Measurements from ENCODE around the gene CNOT4.

DNA sequence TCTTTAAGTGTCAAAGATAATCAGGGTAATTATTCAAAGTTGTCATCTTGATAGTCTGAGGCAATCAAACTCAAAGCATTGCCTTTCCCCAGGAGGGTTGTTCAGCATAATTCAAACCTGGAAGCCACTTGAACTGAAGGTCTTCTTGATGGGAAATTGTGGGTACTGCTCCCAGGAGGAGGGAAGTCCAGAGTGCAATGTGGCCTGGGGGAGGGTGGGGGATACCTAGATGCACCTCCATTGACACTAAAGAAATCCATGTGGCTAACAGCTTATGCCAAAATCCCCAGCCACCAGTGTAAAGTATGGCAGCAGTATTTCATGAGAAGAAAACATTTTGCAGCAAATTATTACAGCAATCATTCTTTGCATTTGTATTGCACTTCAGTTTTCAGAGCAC is 161.4 kb downstream of the CNOT4 start:
- TF ChIP-seq CTCF (IDR thresholded peaks at IDR 0.05) = no peak
- no peak for TF ChIP-seq TEAD4 (CRISPR knock-in tag; IDR thresholded peaks at IDR 0.05)
- TF ChIP-seq FOXP1 (CRISPR knock-in tag; IDR thresholded peaks at IDR 0.05; ENCODE audit: borderline replicate concordance) = no peak
- TF ChIP-seq ARID4B (CRISPR knock-in tag; IDR thresholded peaks at IDR 0.05; ENCODE audit: borderline replicate concordance) = no peak
- no peak for TF ChIP-seq ETV6 (CRISPR knock-in tag; IDR thresholded peaks at IDR 0.05)
- TF ChIP-seq SMAD3 (CRISPR knock-in tag; IDR thresholded peaks at IDR 0.05; ENCODE audit: borderline replicate concordance) = no peak

All from WTC11 (cell line).